Aorta (tissue), 5 donors: ENCODE measurements around the gene NTN5. TPM values are rescaled to one million over a fixed set of nuclear protein-coding genes. Genes with fewer than 3 reads are reported as not detected.
"Not testable (repeated sequence)": the region's sequence is repeated elsewhere in the genome, so short reads cannot be mapped to it uniquely, and the experiment has no call there.

ENCODE experiments used
- ATAC-seq: fragments of 200-7000 bp; cut with Tn5 transposase; one replicate; pipeline ENCODE4 v1.9.1; 2022; ENCODE audit warnings: moderate library complexity; ENCODE audit not compliant: low FRiP score
- DNase-seq, 2 donors: peaks; one replicate each; pipeline ENCODE4 v3.0.0-alpha.2; 2020
- H3K27ac ChIP-seq, 2 donors: one replicate each; pipeline ENCODE4 v1.5.1; 2013; ENCODE audit warnings: low read length in 2 of 2, mild to moderate bottlenecking in 2 of 2, moderate library complexity in 2 of 2, control low read depth in 1 of 2, inconsistent platforms in 1 of 2, low read depth in 1 of 2
- H3K27me3 ChIP-seq, 2 donors: one replicate each; pipeline ENCODE4 v1.6.1; 2013; ENCODE audit warnings: control low read depth in 1 of 2, low read length in 1 of 2, mild to moderate bottlenecking in 1 of 2, moderate library complexity in 1 of 2; ENCODE audit not compliant: insufficient read depth in 2 of 2, control insufficient read depth in 1 of 2
- H3K36me3 ChIP-seq, 2 donors: one replicate each; pipeline ENCODE4 v1.6.1; 2013; ENCODE audit warnings: control low read depth in 1 of 2, low read length in 1 of 2, mild to moderate bottlenecking in 1 of 2; ENCODE audit not compliant: insufficient read depth in 2 of 2, control insufficient read depth in 1 of 2
- H3K4me1 ChIP-seq, 2 donors: one replicate each; pipeline ENCODE4 v1.6.1; 2013; ENCODE audit warnings: low read length in 2 of 2, control low read depth in 1 of 2, mild to moderate bottlenecking in 1 of 2, moderate library complexity in 1 of 2; ENCODE audit not compliant: insufficient read depth in 2 of 2, control insufficient read depth in 1 of 2
- H3K4me3 ChIP-seq, 2 donors: one replicate each; pipeline ENCODE4 v1.5.1; 2013; ENCODE audit warnings: low read length in 2 of 2, control low read depth in 1 of 2, mild to moderate bottlenecking in 1 of 2
- H3K9me3 ChIP-seq: one replicate; pipeline ENCODE4 v1.6.1; 2013; ENCODE audit warnings: mild to moderate bottlenecking, low read length; ENCODE audit not compliant: control insufficient read depth
- WGBS, 2 donors: extraction: QIAGEN DNeasy Blood & Tissue Kit; methylation state at CpG; one replicate each; pipeline ENCODE4 v1.1.7; 2013; 5-methylcytosine and 5-hydroxymethylcytosine counted together
- intact Hi-C, 2 donors: fragments of 100-400 bp; cut with DNase I; formaldehyde crosslinking; loops; one replicate each; pipeline versions ENCODE4 v1.14.2 to v1.15.0; 2022
- polyA plus RNA-seq, 2 donors: library from polyadenylated mRNA; stranded (reverse); fragments of 200-250 nt; gene quantifications; one replicate each; pipeline ENCODE4 v1.2.3, GENCODE V29; 2013
- total RNA-seq, 2 donors: library from RNA; stranded (reverse); fragmentation: NEBNext Ultra II Directional; extraction: Animal tissue kit (Norgen Biotek cat#: 25700); gene quantifications; one replicate each; pipeline ENCODE4 v1.2.1, GENCODE V29; 2021
- donor health status: healthy with polysubstance abuse.
- donor health status: Bipolar disorder and iron deficiency.
- donor health status: DM: no; HTN: no; CAD: no.
- donor health status: DM: no; HTN: no; CAD: no.
- donor health status: DM: yes; HTN: yes; CAD: no.

NTN5 gene
- total and polyA plus RNA-seq, 4 donors = 0.52 to 2.0 (median 0.96) TPM; not detected in 1

- no peaks in the 10 kb centered on the region for H3K9me3 ChIP-seq
- intact Hi-C loops = no loop called here
- H3K4me3 ChIP-seq = no peak overlapping the region
- no peak for DNase-seq
- no peak overlapping the region for H3K27ac ChIP-seq
- no peaks in the 10 kb centered on the region for H3K4me1 ChIP-seq
- H3K27me3 ChIP-seq = no peaks in the 10 kb centered on the region
- no peaks in the 10 kb centered on the region for H3K36me3 ChIP-seq
- no peak for ATAC-seq
- WGBS, 2 donors = 73 to 75% methylated on average over 3 of the region's 3 CpGs
Observed at GRCh38 chr19:48668332-48668731, 4.5 kb downstream of the NTN5 start.

GRCh38 chr19:48665786-48666185, 7.0 kb downstream of the NTN5 start:
- ATAC-seq = no peak
- no peaks in the 10 kb centered on the region for H3K27me3 ChIP-seq
- H3K9me3 ChIP-seq = no peaks in the 10 kb centered on the region
- intact Hi-C loops = no loop called here
- 87 to 91% methylated on average over 6 of the region's 6 CpGs for WGBS, 2 donors
- H3K4me3 ChIP-seq = no peak overlapping the region
- no peak for DNase-seq
- no peaks in the 10 kb centered on the region for H3K36me3 ChIP-seq
- no peak overlapping the region for H3K27ac ChIP-seq
- H3K4me1 ChIP-seq = no peaks in the 10 kb centered on the region

- no peak for ATAC-seq
Observed at GRCh38 chr19:48664476-48664875, 8.3 kb downstream of the NTN5 start.

GRCh38 chr19:48663667-48664066, 9.2 kb downstream of the NTN5 start:
- no peaks in the 10 kb centered on the region for H3K9me3 ChIP-seq
- ATAC-seq = no peak
- DNase-seq = no peak
- intact Hi-C loops = no loop called here
- no peak overlapping the region for H3K27ac ChIP-seq
- H3K4me3 ChIP-seq = no peak overlapping the region
- WGBS, 2 donors = 91 to 93% methylated on average over 4 of the region's 4 CpGs
- H3K36me3 ChIP-seq = no peaks in the 10 kb centered on the region
- H3K27me3 ChIP-seq = no peaks in the 10 kb centered on the region
- no peaks in the 10 kb centered on the region for H3K4me1 ChIP-seq

More at GRCh38 chr19:48664476-48664875, 8.3 kb downstream of the NTN5 start:
- Histone ChIP-seq H3K27me3 (no peaks in the 10 kb centered on the region), H3K27ac (no peak overlapping the region), H3K4me1 (no peaks in the 10 kb centered on the region), H3K9me3 (no peaks in the 10 kb centered on the region), H3K4me3 (no peak overlapping the region), H3K36me3 (no peaks in the 10 kb centered on the region)
- DNase-seq = no peak
- 87 to 89% methylated on average over 14 of the region's 14 CpGs for WGBS, 2 donors
- intact Hi-C loops = no loop called here

- no peak overlapping the region for H3K27ac ChIP-seq
- 91% methylated on average over 38 to 50 of the region's 50 CpGs for WGBS, 2 donors
- no peak for DNase-seq
- no peaks in the 10 kb centered on the region for H3K4me1 ChIP-seq
- ATAC-seq = no peak
- no peaks in the 10 kb centered on the region for H3K9me3 ChIP-seq
- H3K4me3 ChIP-seq = no peak overlapping the region
- H3K27me3 ChIP-seq = no peaks in the 10 kb centered on the region
- intact Hi-C loops = no loop called here
- no peaks in the 10 kb centered on the region for H3K36me3 ChIP-seq
Observed at GRCh38 chr19:48661711-48662090, 11.1 kb downstream of the NTN5 start.

- DNase-seq (peak; percentile 93), ATAC-seq (peak; percentile 89)
- no peaks in the 10 kb centered on the region for H3K27me3 ChIP-seq
- H3K4me1 ChIP-seq = no peaks in the 10 kb centered on the region
- no peak overlapping the region for H3K27ac ChIP-seq
- H3K36me3 ChIP-seq = no peaks in the 10 kb centered on the region
- 62 to 65% methylated on average over 35 of the region's 35 CpGs for WGBS, 2 donors
- H3K9me3 ChIP-seq = no peaks in the 10 kb centered on the region
- intact Hi-C loops = no loop called here
- H3K4me3 ChIP-seq = no peak overlapping the region
Observed at GRCh38 chr19:48660852-48661710, 11.7 kb downstream of the NTN5 start.

- H3K4me3 ChIP-seq = no peak overlapping the region
- no peaks in the 10 kb centered on the region for H3K9me3 ChIP-seq
- no peak for DNase-seq
- no peak for ATAC-seq
- WGBS, 2 donors = 79 to 81% methylated on average over 5 of the region's 5 CpGs
- no peak overlapping the region for H3K27ac ChIP-seq
- H3K36me3 ChIP-seq = no peaks in the 10 kb centered on the region
- no peaks in the 10 kb centered on the region for H3K4me1 ChIP-seq
- no peaks in the 10 kb centered on the region for H3K27me3 ChIP-seq
- intact Hi-C loops = no loop called here
Observed at GRCh38 chr19:48659768-48660167, 13.0 kb downstream of the NTN5 start.

GRCh38 chr19:48658483-48658882, 14.3 kb downstream of the NTN5 start:
- ATAC-seq (no peak), DNase-seq (no peak)
- no peaks in the 10 kb centered on the region for H3K36me3 ChIP-seq
- intact Hi-C loops = no loop called here
- H3K9me3 ChIP-seq = no peaks in the 10 kb centered on the region
- WGBS, 2 donors = 88 to 92% methylated on average over 6 of the region's 6 CpGs
- H3K4me3 ChIP-seq = no peak overlapping the region
- H3K4me1 ChIP-seq = no peaks in the 10 kb centered on the region
- H3K27ac ChIP-seq = no peak overlapping the region
- H3K27me3 ChIP-seq = no peaks in the 10 kb centered on the region

- ATAC-seq, intact Hi-C loops, DNase-seq, H3K9me3 ChIP-seq, H3K4me1 ChIP-seq, H3K27me3 ChIP-seq, H3K27ac ChIP-seq, H3K36me3 ChIP-seq, H3K4me3 ChIP-seq: not testable (repeated sequence)
- 93 to 96% methylated on average over 5 of the region's 5 CpGs for WGBS, 2 donors
Observed at GRCh38 chr19:48657828-48658227, 15.0 kb downstream of the NTN5 start.
